ENCODE measurements around the gene FCHO2. TPM values are rescaled to one million over a fixed set of nuclear protein-coding genes. Genes with fewer than 3 reads are reported as not detected.

FCHO2 gene
- total and polyA plus RNA-seq, 2 of the 8 experiments (the other 6 are each of a cell fraction or from before 2014, with no cell fraction given), result 4.3 to 15.7 TPM

- Histone ChIP-seq H3K18ac (ENCODE audit: extremely low read depth, low read length) (no peak overlapping the region), H4K5ac (ENCODE audit: insufficient read length, low read depth, low read length) (no peak overlapping the region), H3K23ac (ENCODE audit: insufficient read length) (no peak overlapping the region), H3K27me3 (replicated peaks in 1 of 4; ENCODE audit: control insufficient read depth in 3 of 4, extremely low read depth in 1 of 4, insufficient read depth in 3 of 4, low read length in 3 of 4) (no peaks in the 10 kb centered on the region; a peak in 1 of 7 replicates), H3K14ac (ENCODE audit: insufficient read length) (no peak overlapping the region), H4K91ac (replicated peaks; ENCODE audit: insufficient read length, low read length) (no peak overlapping the region), H3K4me3 (ENCODE audit: extremely low read depth in 1 of 4, insufficient read depth in 2 of 4, low read depth in 3 of 4, low read length in 4 of 4) (no peak overlapping the region), H2BK5ac (ENCODE audit: low read depth, low read length) (no peak overlapping the region), H2BK120ac (replicated peaks; ENCODE audit: low read depth, low read length) (no peak overlapping the region), H3K4me1 (replicated peaks in 1 of 4; ENCODE audit: control insufficient read depth in 3 of 4, insufficient read depth in 4 of 4, low read length in 3 of 4) (peaks cover 0 to 14% (median 4%) of the 10 kb centered on the region in 4 experiments; a peak in 4 of 7 replicates), H4K20me1 (replicated peaks in 1 of 2; ENCODE audit: control insufficient read depth in 1 of 2, insufficient read depth in 2 of 2, low read length in 2 of 2) (no peaks in the 10 kb centered on the region), H3K9me3 (ENCODE audit: insufficient read depth in 2 of 2, low read depth in 1 of 2, low read length in 1 of 2) (no peaks in the 10 kb centered on the region), H3K27ac (ENCODE audit: low read depth, low read length) (no peak overlapping the region), H2AFZ (ENCODE audit: low read length) (no peak overlapping the region), H2BK15ac (ENCODE audit: low read length) (no peak overlapping the region), H3K56ac (replicated peaks; ENCODE audit: insufficient read length, low read depth, low read length) (no peak overlapping the region), H3K36me3 (ENCODE audit: control insufficient read depth in 2 of 4, insufficient read depth in 4 of 4, low read length in 3 of 4) (no peaks in the 10 kb centered on the region), H2AK5ac (ENCODE audit: low read depth, low read length) (no peak overlapping the region), H3K4me2 (ENCODE audit: insufficient read depth in 1 of 2, low read depth in 2 of 2, low read length in 2 of 2) (no peak overlapping the region), H3K79me2 (ENCODE audit: control insufficient read depth in 1 of 2, insufficient read depth in 2 of 2, low read length in 2 of 2) (no peaks in the 10 kb centered on the region), H2BK12ac (ENCODE audit: low read depth, low read length) (no peak overlapping the region), H3K9ac (replicated peaks in 1 of 4; ENCODE audit: extremely low read depth in 1 of 4, low read depth in 3 of 4, low read length in 3 of 4) (no peak overlapping the region), H3K79me1 (ENCODE audit: low read depth, low read length) (no peaks in the 10 kb centered on the region), H3K23me2 (ENCODE audit: low read depth, low read length) (no peaks in the 10 kb centered on the region), H3K4ac (replicated peaks; ENCODE audit: insufficient read length, low read depth, low read length) (no peak overlapping the region), H2BK20ac (ENCODE audit: low read length) (no peak overlapping the region), H4K8ac (ENCODE audit: extremely low read depth, insufficient read depth, low read length) (no peak overlapping the region)
- 81% methylated on average over 3 of the region's 3 CpGs; no CpG with 5 or more reads in 1 of the 2 experiments for WGBS, 2 experiments (ENCODE audit: extremely low coverage in 1 of 2, insufficient coverage in 1 of 2, insufficient read length in 1 of 2, insufficient replicate concordance in 2 of 2, low coverage in 1 of 2, low lambda C conversion rate in 2 of 2, missing lambda C conversion rate in 1 of 2)
- no peak for FAIRE-seq
- peak in 1 of 2 experiments; percentile 3 for DNase-seq (ENCODE audit: low read depth in 1 of 2, low spot score in 2 of 2)
- ChIA-PET CTCF (ENCODE audit: partially characterized antibody) (interaction anchor here (0.7 to 1.2 kb wide), 2 partner anchors 26 to 39 kb away, joined by 3 read pairs; no protein-coding TSS in a partner anchor), POLR2A (ENCODE audit: partially characterized antibody) (no interaction called here)
- TF ChIP-seq BCL11A (IDR thresholded peaks at IDR 0.05; ENCODE audit: low read depth in 2 of 2, low read length in 2 of 2) (no peak), TAF7 (optimal IDR thresholded peaks at IDR 0.05; ENCODE audit: borderline replicate concordance, low read depth, low read length) (no peak), KDM1A (IDR thresholded peaks at IDR 0.05; ENCODE audit: borderline replicate concordance, low read length) (no peak), POLR2AphosphoS5 (IDR thresholded peaks at IDR 0.05; ENCODE audit: low read depth, low read length) (no peak)
These were observed 176.0 kb downstream of the FCHO2 start for GRCh38 chr5:73131711-73132425.
